Left lung (tissue), 14 donors: ENCODE data around the gene TMPRSS15. TPM values are rescaled to one million over a fixed set of nuclear protein-coding genes. Genes with fewer than 3 reads are reported as not detected.

Source experiments
- ATAC-seq: fragments of 200-7000 bp; cut with Tn5 transposase; one replicate; pipeline ENCODE4 v1.9.1; 2020; ENCODE audit warnings: moderate library complexity
- DNase-seq, 4 donors: peaks; one replicate each; pipeline ENCODE4 v3.0.0-alpha.2; 2013 to 2020
- H3K27ac ChIP-seq, 2 donors: fragments of 200-600 bp; sonication (generic) in 1 of 2; one replicate each; pipeline versions ENCODE4 v1.5.0 to v1.8.0; 2020 to 2021
- H3K27me3 ChIP-seq, 2 donors: fragments of 200-600 bp; sonication (generic) in 1 of 2; one replicate each; pipeline versions ENCODE4 v1.5.0 to v1.8.0; 2020 to 2021
- H3K36me3 ChIP-seq, 2 donors: fragments of 200-600 bp; sonication (generic) in 1 of 2; one replicate each; pipeline versions ENCODE4 v1.5.0 to v1.8.0; 2020 to 2021
- H3K4me1 ChIP-seq, 2 donors: fragments of 200-600 bp; one replicate each; pipeline ENCODE4 v1.8.0; 2021
- H3K4me3 ChIP-seq, 2 donors: fragments of 200-600 bp; sonication (generic) in 1 of 2; one replicate each; pipeline versions ENCODE4 v1.5.0 to v1.8.0; 2020 to 2021; ENCODE audit warnings: mild to moderate bottlenecking in 1 of 2
- H3K9me3 ChIP-seq, 2 donors: fragments of 200-600 bp; sonication (generic) in 1 of 2; one replicate each; pipeline versions ENCODE4 v1.5.0 to v1.8.0; 2020 to 2021
- intact Hi-C, 2 donors: fragments of 100-400 bp; cut with DNase I; formaldehyde crosslinking; loops; one replicate each; pipeline versions ENCODE4 v1.11.2 to v1.14.2; 2022
- long read RNA-seq, 12 donors: library from polyadenylated mRNA in 2 of 12; unstranded in 2 of 12; transcript quantifications; one replicate each; pipeline ENCODE4 v2.0.0 and lab custom pipeline, GENCODE V29; 2019 to 2026
- polyA plus RNA-seq, 6 donors: library from polyadenylated mRNA; unstranded; fragments of 120-200 nt; gene quantifications; one replicate each; pipeline ENCODE4 v1.2.1, GENCODE V29; 2013; ENCODE audit not compliant: insufficient read length in 6 of 6
- total RNA-seq, 2 donors: library from RNA; stranded (reverse); fragmentation: NEBNext Ultra II Directional; extraction: Animal tissue kit (Norgen Biotek cat#: 25700); gene quantifications; one replicate each; pipeline ENCODE4 v1.2.1, GENCODE V29; 2021
- TF ChIP-seq, protein P1 (sequence below), 2 donors: fragments of 200-600 bp; sonication (generic) in 1 of 2; IDR thresholded peaks; one replicate each; pipeline versions ENCODE4 v1.5.0 to v1.8.0; 2021; ENCODE audit warnings: antibody characterized with exemption in 2 of 2
- donor health status: DM: no; HTN: yes; CAD: no.
- donor health status: DM: no; HTN: no; CAD: no.

Gene TMPRSS15
- total RNA-seq (not detected), polyA plus RNA-seq (under 1 TPM in 1 of 6 donors, not detected in 5; 0.04 TPM)
- long read RNA-seq, donor 1 = 0 reads
- long read RNA-seq, donor 2 = 0 reads
- long read RNA-seq, donor 3 = 0 reads
- long read RNA-seq, donor 4 = 0 reads
- long read RNA-seq, donor 5 = 0 reads
- long read RNA-seq, donor 6 = 0 reads
- long read RNA-seq, donor 7 = 0 reads
- long read RNA-seq, donor 8 = 0 reads
- long read RNA-seq, donor 9 = 0 reads
- long read RNA-seq, donor 10 = 0 reads
- long read RNA-seq, donor 11 = 0 reads
- long read RNA-seq, donor 12 = 0 reads

DNA sequence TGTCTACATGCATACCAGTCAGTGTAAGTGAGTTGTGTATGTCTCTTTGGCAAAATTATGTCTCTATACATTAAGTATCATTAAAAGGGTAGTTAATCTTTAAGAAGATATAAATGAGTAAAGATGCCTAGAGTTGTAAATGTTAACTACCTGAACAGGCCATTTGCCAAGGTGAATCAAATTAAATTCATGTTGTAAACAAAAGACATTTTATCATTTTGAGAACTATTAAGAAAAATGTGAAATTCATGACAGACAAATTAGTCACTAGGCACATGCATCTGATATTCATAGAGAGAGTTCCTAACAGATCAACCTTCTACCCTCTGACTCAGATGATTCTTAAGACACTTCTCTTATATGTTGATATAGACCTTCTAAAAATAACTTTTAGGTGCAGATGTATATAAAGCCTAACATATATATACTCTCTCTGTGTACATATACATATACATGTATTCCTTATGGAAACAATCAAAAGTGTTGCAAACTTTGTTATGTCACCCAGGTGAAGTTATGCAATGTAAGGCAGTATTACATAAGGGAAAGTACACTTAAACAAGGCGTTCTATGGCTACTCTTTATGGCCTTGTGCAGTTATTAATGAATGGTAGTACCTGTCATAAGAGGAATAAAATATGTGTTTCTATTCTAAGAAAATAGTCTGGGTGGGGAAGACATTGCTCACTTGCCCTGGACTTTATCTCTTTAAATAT is at the start of gene TMPRSS15:
TMPRSS15 (minus strand) TSS at position 51 of the 716 bp plus-strand sequence. CDS start 163 bp downstream, outside the sequence.
- ATAC-seq = no peak
- no peaks in the 10 kb centered on the region for H3K4me1 ChIP-seq
- H3K9me3 ChIP-seq = peaks cover 0 to 9% of the 10 kb centered on the region in 2 donors
- intact Hi-C loops = no loop called here
- H3K36me3 ChIP-seq = no peaks in the 10 kb centered on the region
- no peak within 1 kb of the TSS for H3K4me3 ChIP-seq
- H3K27me3 ChIP-seq = no peaks in the 10 kb centered on the region
- no peak for DNase-seq
- TF ChIP-seq, protein P1, sequence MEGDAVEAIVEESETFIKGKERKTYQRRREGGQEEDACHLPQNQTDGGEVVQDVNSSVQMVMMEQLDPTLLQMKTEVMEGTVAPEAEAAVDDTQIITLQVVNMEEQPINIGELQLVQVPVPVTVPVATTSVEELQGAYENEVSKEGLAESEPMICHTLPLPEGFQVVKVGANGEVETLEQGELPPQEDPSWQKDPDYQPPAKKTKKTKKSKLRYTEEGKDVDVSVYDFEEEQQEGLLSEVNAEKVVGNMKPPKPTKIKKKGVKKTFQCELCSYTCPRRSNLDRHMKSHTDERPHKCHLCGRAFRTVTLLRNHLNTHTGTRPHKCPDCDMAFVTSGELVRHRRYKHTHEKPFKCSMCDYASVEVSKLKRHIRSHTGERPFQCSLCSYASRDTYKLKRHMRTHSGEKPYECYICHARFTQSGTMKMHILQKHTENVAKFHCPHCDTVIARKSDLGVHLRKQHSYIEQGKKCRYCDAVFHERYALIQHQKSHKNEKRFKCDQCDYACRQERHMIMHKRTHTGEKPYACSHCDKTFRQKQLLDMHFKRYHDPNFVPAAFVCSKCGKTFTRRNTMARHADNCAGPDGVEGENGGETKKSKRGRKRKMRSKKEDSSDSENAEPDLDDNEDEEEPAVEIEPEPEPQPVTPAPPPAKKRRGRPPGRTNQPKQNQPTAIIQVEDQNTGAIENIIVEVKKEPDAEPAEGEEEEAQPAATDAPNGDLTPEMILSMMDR (IDR thresholded peaks at IDR 0.05) = no peak
- H3K27ac ChIP-seq = no peak within 1 kb of the TSS

- intact Hi-C loops = no loop called here
- ATAC-seq (no peak), DNase-seq (no peak)
- no peaks in the 10 kb centered on the region for H3K4me1 ChIP-seq
- no peak overlapping the region for H3K4me3 ChIP-seq
- no peaks in the 10 kb centered on the region for H3K36me3 ChIP-seq
- peaks cover 0 to 4% of the 10 kb centered on the region in 2 donors for H3K9me3 ChIP-seq
- no peaks in the 10 kb centered on the region for H3K27me3 ChIP-seq
- TF ChIP-seq, protein P1 (IDR thresholded peaks at IDR 0.05) = no peak
- no peak overlapping the region for H3K27ac ChIP-seq
These were observed 48.1 kb upstream of the TMPRSS15 start for GRCh38 chr21:18451670-18452069.

- Histone ChIP-seq H3K27me3 (no peaks in the 10 kb centered on the region), H3K9me3 (peaks cover 0 to 10% of the 10 kb centered on the region in 2 donors), H3K4me3 (no peak overlapping the region), H3K4me1 (no peaks in the 10 kb centered on the region), H3K27ac (no peak overlapping the region), H3K36me3 (no peaks in the 10 kb centered on the region)
- TF ChIP-seq, protein P1 (IDR thresholded peaks at IDR 0.05) = no peak
- DNase-seq = no peak
- intact Hi-C loops = no loop called here
- no peak for ATAC-seq
These were observed 46.3 kb upstream of the TMPRSS15 start for GRCh38 chr21:18449605-18450550.

DNA sequence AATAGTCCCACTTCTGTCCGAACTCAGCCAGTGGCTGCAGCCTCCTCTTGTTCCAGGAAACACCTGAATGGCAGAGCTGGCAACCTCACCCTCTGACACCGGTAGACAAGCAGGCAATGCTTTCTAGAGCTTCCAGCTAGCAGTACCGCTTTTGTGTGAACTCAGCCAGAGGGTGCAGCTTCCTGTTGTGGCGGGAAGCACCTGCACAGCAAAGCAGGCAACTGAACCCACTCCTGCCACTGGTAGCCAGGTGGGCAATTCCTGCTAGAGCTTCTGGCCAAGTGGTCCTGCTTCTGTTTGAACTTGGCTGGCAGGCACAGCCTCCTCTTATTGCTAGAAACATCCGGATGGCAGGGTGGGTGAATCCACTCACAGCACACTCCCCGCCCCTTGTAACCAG is 40.1 kb upstream of the TMPRSS15 start:
- no peak overlapping the region for H3K4me3 ChIP-seq
- peaks cover 0 to 9% of the 10 kb centered on the region in 2 donors for H3K9me3 ChIP-seq
- intact Hi-C loops = no loop called here
- no peak for ATAC-seq
- H3K27me3 ChIP-seq = no peaks in the 10 kb centered on the region
- H3K4me1 ChIP-seq = no peaks in the 10 kb centered on the region
- H3K36me3 ChIP-seq = no peaks in the 10 kb centered on the region
- TF ChIP-seq, protein P1 (IDR thresholded peaks at IDR 0.05) = no peak
- no peak for DNase-seq
- H3K27ac ChIP-seq = no peak overlapping the region
